IMR-90 (cell line): ENCODE measurements around the gene FRMD1.

ENCODE experiments used
- CTCF ChIP-seq: conservative IDR thresholded peaks from 2 replicates; pipeline ENCODE4 v1.5.1; 2012; ENCODE audit warnings: mild to moderate bottlenecking, low read depth, low read length, improper control_type of control experiment
- MAFK ChIP-seq: IDR thresholded peaks from 2 replicates; pipeline ENCODE4 v1.6.1; 2012; ENCODE audit warnings: low read depth, low read length, improper control_type of control experiment
- RAD21 ChIP-seq: IDR thresholded peaks from 2 replicates; pipeline ENCODE4 v1.6.1; 2012; ENCODE audit warnings: low read length, improper control_type of control experiment
- RFX5 ChIP-seq: IDR thresholded peaks from 2 replicates; pipeline ENCODE4 v1.8.0; 2012; ENCODE audit warnings: low read depth, mild to moderate bottlenecking, low read length, moderate library complexity
- SMC3 ChIP-seq: fragments of 150-350 bp; IDR thresholded peaks from 2 replicates; pipeline ENCODE4 v1.6.1; 2016; ENCODE audit warnings: low read depth, mild to moderate bottlenecking, antibody characterized with exemption, low read length, moderate library complexity
- USF2 ChIP-seq: fragments of 150-350 bp; IDR thresholded peaks from 2 replicates; pipeline ENCODE4 v1.6.1; 2017; ENCODE audit warnings: mild to moderate bottlenecking, antibody characterized with exemption, low read length, low read depth
- TF ChIP-seq, protein P1 (sequence below): fragments of 150-350 bp; IDR thresholded peaks from 2 replicates; pipeline ENCODE4 v1.6.1; 2016; ENCODE audit warnings: low read depth, mild to moderate bottlenecking, low read length, moderate library complexity, borderline replicate concordance

DNA sequence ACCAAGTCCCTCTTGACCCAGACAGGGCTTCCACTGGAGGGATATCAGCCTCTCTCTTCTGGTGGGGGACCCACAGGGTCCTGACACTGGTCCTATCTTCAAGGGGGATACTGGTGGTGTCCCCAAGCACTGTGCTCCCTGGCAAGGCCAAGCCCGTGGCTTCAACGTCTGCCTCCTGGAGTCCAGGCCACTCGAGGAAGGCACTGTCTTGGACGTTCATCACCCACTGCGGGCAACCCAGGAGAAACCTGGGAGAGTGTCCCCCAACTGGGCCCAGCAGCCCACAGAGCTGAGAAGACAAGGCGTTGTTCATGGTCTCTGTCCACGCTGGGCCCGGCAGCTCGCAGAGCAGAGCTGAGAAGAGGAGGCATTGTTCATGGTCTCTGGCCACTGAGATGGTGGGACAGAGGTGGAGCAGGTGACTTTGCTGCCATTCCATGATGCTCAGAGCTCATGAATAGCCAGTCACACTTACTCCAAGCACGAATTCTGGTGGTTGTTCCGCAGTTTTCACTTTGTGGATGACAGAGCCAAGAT lies 37.5 kb upstream of the FRMD1 start:
- TF ChIP-seq SMC3 (no peak), RAD21 (no peak), CTCF (no peak), RFX5 (no peak), MAFK (no peak), USF2 (no peak)
- TF ChIP-seq, protein P1, sequence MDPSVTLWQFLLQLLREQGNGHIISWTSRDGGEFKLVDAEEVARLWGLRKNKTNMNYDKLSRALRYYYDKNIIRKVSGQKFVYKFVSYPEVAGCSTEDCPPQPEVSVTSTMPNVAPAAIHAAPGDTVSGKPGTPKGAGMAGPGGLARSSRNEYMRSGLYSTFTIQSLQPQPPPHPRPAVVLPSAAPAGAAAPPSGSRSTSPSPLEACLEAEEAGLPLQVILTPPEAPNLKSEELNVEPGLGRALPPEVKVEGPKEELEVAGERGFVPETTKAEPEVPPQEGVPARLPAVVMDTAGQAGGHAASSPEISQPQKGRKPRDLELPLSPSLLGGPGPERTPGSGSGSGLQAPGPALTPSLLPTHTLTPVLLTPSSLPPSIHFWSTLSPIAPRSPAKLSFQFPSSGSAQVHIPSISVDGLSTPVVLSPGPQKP, result no peak
